Body of pancreas (tissue), 4 donors: ENCODE measurements around the gene FAAH.

ENCODE experiments used
- CTCF ChIP-seq, 7 experiments: fragments of 450-650 bp in 4 of 7; fragments of 200-600 bp in 3 of 7; sonication (generic) in 3 of 7; IDR thresholded peaks; one replicate each; pipeline ENCODE4 v1.5.1; 2016 to 2019; ENCODE audit warnings: antibody characterized with exemption in 7 of 7
- POLR2A ChIP-seq, 3 donors: fragments of 450-650 bp; IDR thresholded peaks; one replicate each; pipeline ENCODE4 v1.6.1; 2016; ENCODE audit warnings: antibody characterized with exemption in 3 of 3, mild to moderate bottlenecking in 2 of 3

- TF ChIP-seq POLR2A (IDR thresholded peaks at IDR 0.05) (no peak), CTCF (IDR thresholded peaks at IDR 0.05) (no peak)
Measured at GRCh38 chr1:46451948-46452930, 58.1 kb downstream of the FAAH start.
